Neural progenitor cell (in vitro differentiated cells): Measurements from ENCODE around the gene PRDM5. TPM values are rescaled to one million over a fixed set of nuclear protein-coding genes. Genes with fewer than 3 reads are reported as not detected.

Source experiments
- DNase-seq: peaks from one replicate; pipeline ENCODE4 v3.0.0-alpha.2; 2016; ENCODE audit warnings: low spot score
- H2AFZ ChIP-seq: fragments of 200-600 bp; sonication (generic); replicated peaks from 2 replicates; pipeline ENCODE4 v1.6.1; 2016; ENCODE audit warnings: antibody characterized with exemption
- H3F3A ChIP-seq: fragments of 200-600 bp; sonication (generic); 2 replicates; pipeline ENCODE4 v1.6.1; 2016; ENCODE audit warnings: antibody characterized with exemption, low read depth
- H3K27ac ChIP-seq: fragments of 200-600 bp; sonication (generic); 2 replicates; pipeline ENCODE4 v1.5.1; 2016; ENCODE audit warnings: mild to moderate bottlenecking
- H3K27me3 ChIP-seq: fragments of 200-600 bp; sonication (generic); 2 replicates; pipeline ENCODE4 v1.6.1; 2016; ENCODE audit warnings: mild to moderate bottlenecking, moderate library complexity
- H3K36me3 ChIP-seq: fragments of 200-600 bp; sonication (generic); 2 replicates; pipeline ENCODE4 v1.5.1; 2016
- H3K4me1 ChIP-seq: fragments of 200-600 bp; sonication (generic); 2 replicates; pipeline ENCODE4 v1.6.1; 2016; ENCODE audit warnings: mixed run types
- H3K4me2 ChIP-seq: fragments of 200-600 bp; sonication (generic); 2 replicates; pipeline ENCODE4 v1.6.1; 2016
- H3K4me3 ChIP-seq: fragments of 200-600 bp; sonication (generic); 2 replicates; pipeline ENCODE4 v1.5.1; 2016
- H3K79me2 ChIP-seq: fragments of 200-600 bp; sonication (generic); 2 replicates; pipeline ENCODE4 v1.6.1; 2016; ENCODE audit warnings: low read depth
- H3K9ac ChIP-seq: fragments of 200-600 bp; sonication (generic); 2 replicates; pipeline ENCODE4 v1.6.1; 2016
- H3K9me3 ChIP-seq: fragments of 200-600 bp; sonication (generic); 2 replicates; pipeline ENCODE4 v1.5.1; 2016; ENCODE audit warnings: low read depth
- H4K20me1 ChIP-seq: fragments of 200-600 bp; sonication (generic); 2 replicates; pipeline ENCODE4 v1.6.1; 2016; ENCODE audit warnings: low read depth
- H3K27ac Mint-ChIP-seq: 3 replicates; pipeline ENCODE4 v1.8.0; 2021; ENCODE audit warnings: mixed read lengths
- H3K27me3 Mint-ChIP-seq: 2 replicates; pipeline ENCODE4 v1.8.0; 2022; ENCODE audit warnings: low read depth, mild to moderate bottlenecking, inconsistent platforms, moderate library complexity, mixed read lengths; ENCODE audit not compliant: insufficient read depth
- H3K36me3 Mint-ChIP-seq: 3 replicates; pipeline ENCODE4 v1.8.0; 2021; ENCODE audit warnings: mixed read lengths
- H3K4me1 Mint-ChIP-seq: 3 replicates; pipeline ENCODE4 v1.8.0; 2021; ENCODE audit warnings: mixed read lengths
- H3K4me3 Mint-ChIP-seq: 3 replicates; pipeline ENCODE4 v1.8.0; 2021; ENCODE audit warnings: mild to moderate bottlenecking, moderate library complexity, mixed read lengths
- H3K9me3 Mint-ChIP-seq: 3 replicates; pipeline ENCODE4 v1.8.0; 2020; ENCODE audit warnings: mixed read lengths
- CTCF ChIP-seq: fragments of 200-600 bp; sonication (generic); IDR thresholded peaks from 2 replicates; pipeline ENCODE4 v1.5.1; 2017; ENCODE audit warnings: antibody characterized with exemption, mild to moderate bottlenecking
- EZH2 ChIP-seq: fragments of 200-600 bp; sonication (generic); IDR thresholded peaks from 2 replicates; pipeline ENCODE4 v1.6.1; 2017; ENCODE audit warnings: antibody characterized with exemption, mild to moderate bottlenecking, moderate library complexity
- EZH2phosphoT487 ChIP-seq: fragments of 200-600 bp; sonication (generic); IDR thresholded peaks from 2 replicates; pipeline ENCODE4 v1.6.1; 2017; ENCODE audit warnings: antibody characterized with exemption
- total RNA-seq: library from RNA; depleted of rRNA; stranded (reverse); fragments of >200 nt; gene quantifications from 2 replicates; pipeline ENCODE4 v1.2.3, GENCODE V29; 2015; ENCODE audit warnings: low replicate concordance

PRDM5 gene
- total RNA-seq, 1 donor from 2014 or later: 51.7 TPM

- H3K79me2 ChIP-seq: no peaks in the 10 kb centered on the region
- no peaks in the 10 kb centered on the region for H4K20me1 ChIP-seq
- TF ChIP-seq CTCF: no peak
- TF ChIP-seq EZH2phosphoT487: no peak
- TF ChIP-seq EZH2: no peak
- no peak overlapping the region for H3K9ac ChIP-seq
- Mint-ChIP-seq H3K36me3 (no peaks in the 10 kb centered on the region), H3K4me3 (no peak overlapping the region), H3K27me3 (no peaks in the 10 kb centered on the region), H3K9me3 (no peaks in the 10 kb centered on the region), H3K27ac (no peak overlapping the region), H3K4me1 (no peaks in the 10 kb centered on the region)
- no peak overlapping the region for H3K4me2 ChIP-seq
- no peak overlapping the region for H2AFZ ChIP-seq
- H3K9me3 ChIP-seq: no peaks in the 10 kb centered on the region
- H3K27me3 ChIP-seq: no peaks in the 10 kb centered on the region
- H3K36me3 ChIP-seq: peaks cover 8% of the 10 kb centered on the region
- no peak for DNase-seq
- no peaks in the 10 kb centered on the region for H3F3A ChIP-seq
- H3K27ac ChIP-seq: no peak overlapping the region
- H3K4me1 ChIP-seq: no peaks in the 10 kb centered on the region
- H3K4me3 ChIP-seq: no peak overlapping the region
These were observed 106.1 kb downstream of the PRDM5 start for GRCh38 chr4:120816296-120816965.

GRCh38 chr4:120815361-120815760 is 107.2 kb downstream of the PRDM5 start:
- peaks cover 4% of the 10 kb centered on the region for H3K9me3 Mint-ChIP-seq
- Histone ChIP-seq H3K9me3 (no peaks in the 10 kb centered on the region), H4K20me1 (no peaks in the 10 kb centered on the region), H3K36me3 (peaks cover 8% of the 10 kb centered on the region), H3K27ac (no peak overlapping the region), H3K27me3 (no peaks in the 10 kb centered on the region), H2AFZ (no peak overlapping the region), H3K4me3 (no peak overlapping the region), H3K79me2 (no peaks in the 10 kb centered on the region), H3F3A (no peaks in the 10 kb centered on the region), H3K9ac (no peak overlapping the region), H3K4me1 (no peaks in the 10 kb centered on the region), H3K4me2 (no peak overlapping the region)
- no peaks in the 10 kb centered on the region for H3K4me1 Mint-ChIP-seq
- no peak overlapping the region for H3K4me3 Mint-ChIP-seq
- no peaks in the 10 kb centered on the region for H3K27me3 Mint-ChIP-seq
- TF ChIP-seq EZH2phosphoT487 (no peak), CTCF (no peak), EZH2 (no peak)
- DNase-seq: no peak
- H3K36me3 Mint-ChIP-seq: peaks cover 3% of the 10 kb centered on the region
- no peak overlapping the region for H3K27ac Mint-ChIP-seq

GRCh38 chr4:120814886-120815285 is 107.6 kb downstream of the PRDM5 start:
- no peak overlapping the region for H3K4me3 Mint-ChIP-seq
- no peak overlapping the region for H3K27ac ChIP-seq

GRCh38 chr4:120812216-120812615 is 110.3 kb downstream of the PRDM5 start:
- Histone ChIP-seq H3K4me2 (no peak overlapping the region), H4K20me1 (no peaks in the 10 kb centered on the region), H2AFZ (no peak overlapping the region), H3K9me3 (no peaks in the 10 kb centered on the region), H3K36me3 (peaks cover 4% of the 10 kb centered on the region), H3K4me1 (no peaks in the 10 kb centered on the region), H3K4me3 (no peak overlapping the region), H3K79me2 (no peaks in the 10 kb centered on the region), H3K27me3 (no peaks in the 10 kb centered on the region), H3K9ac (no peak overlapping the region), H3F3A (no peaks in the 10 kb centered on the region), H3K27ac (no peak overlapping the region)
- no peaks in the 10 kb centered on the region for H3K27me3 Mint-ChIP-seq
- H3K4me1 Mint-ChIP-seq: no peaks in the 10 kb centered on the region
- no peak for DNase-seq
- peaks cover 11% of the 10 kb centered on the region for H3K36me3 Mint-ChIP-seq
- H3K4me3 Mint-ChIP-seq: no peak overlapping the region
- TF ChIP-seq CTCF: no peak
- TF ChIP-seq EZH2phosphoT487: no peak
- TF ChIP-seq EZH2: no peak
- no peak overlapping the region for H3K27ac Mint-ChIP-seq
- H3K9me3 Mint-ChIP-seq: peaks cover 15% of the 10 kb centered on the region

More at GRCh38 chr4:120814886-120815285, 107.6 kb downstream of the PRDM5 start:
- Mint-ChIP-seq H3K36me3 (peaks cover 3% of the 10 kb centered on the region), H3K4me1 (no peaks in the 10 kb centered on the region), H3K9me3 (peaks cover 7% of the 10 kb centered on the region), H3K27me3 (no peaks in the 10 kb centered on the region), H3K27ac (no peak overlapping the region)
- Histone ChIP-seq H4K20me1 (no peaks in the 10 kb centered on the region), H3K27me3 (no peaks in the 10 kb centered on the region), H3K36me3 (peaks cover 8% of the 10 kb centered on the region), H2AFZ (no peak overlapping the region), H3K9ac (no peak overlapping the region), H3K4me1 (no peaks in the 10 kb centered on the region), H3F3A (no peaks in the 10 kb centered on the region), H3K4me2 (no peak overlapping the region), H3K4me3 (no peak overlapping the region), H3K79me2 (no peaks in the 10 kb centered on the region), H3K9me3 (no peaks in the 10 kb centered on the region)
- DNase-seq: no peak
- TF ChIP-seq EZH2phosphoT487: no peak
